HK-2 (cell line): Measurements from ENCODE around the gene VAT1.
"Not testable (repeated sequence)": the region's sequence is repeated elsewhere in the genome, so short reads cannot be mapped to it uniquely, and the experiment has no call there.

ENCODE experiments used
- DNase-seq: peaks from one replicate; pipeline ENCODE4 v3.0.0-alpha.2; 2018; ENCODE audit not compliant: unreplicated experiment

VAT1 gene

DNA sequence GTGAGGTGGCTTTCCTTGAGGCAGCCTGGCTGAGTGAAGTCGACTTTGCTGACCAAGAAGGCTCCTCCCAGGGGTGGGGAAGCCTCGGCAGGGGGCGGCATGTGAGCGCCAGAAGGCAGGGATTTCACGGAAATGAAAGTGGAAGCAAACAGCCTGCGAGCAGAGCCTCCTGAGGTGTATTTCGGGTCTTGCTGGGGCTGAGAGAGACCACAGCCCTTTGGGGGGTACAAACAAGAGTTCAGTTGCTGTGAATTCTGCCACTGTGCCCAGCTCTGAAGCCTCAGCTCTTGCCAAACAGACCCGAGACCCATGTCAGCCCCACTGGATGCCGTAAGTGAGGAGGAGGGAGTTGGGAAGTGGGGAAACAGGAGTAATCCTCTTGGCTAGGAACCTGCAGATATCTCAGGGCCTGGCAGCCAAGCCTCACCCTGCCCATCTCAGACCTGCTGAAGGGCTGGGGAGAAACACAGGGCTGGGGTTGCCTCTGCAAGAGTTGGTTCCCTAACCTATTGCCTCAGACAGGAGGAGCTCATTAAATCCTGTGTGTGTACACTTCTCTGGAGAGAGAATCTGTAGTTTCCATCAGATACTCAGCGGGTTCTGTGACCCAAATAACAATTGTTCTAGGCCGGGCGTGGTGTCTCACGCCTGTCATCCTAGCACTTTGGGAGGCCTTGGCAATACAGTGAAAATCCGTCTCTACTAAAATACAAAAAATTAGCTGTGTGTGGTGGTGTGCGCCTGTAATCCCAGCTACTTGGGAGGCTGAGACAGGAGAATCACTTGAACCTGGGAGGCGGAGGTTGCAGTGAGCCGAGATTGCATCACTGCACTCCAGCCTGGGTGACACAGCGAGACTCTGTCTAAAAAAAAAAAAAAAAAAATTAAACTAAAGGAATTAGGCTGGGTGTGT lies 15.3 kb downstream of the VAT1 start, which contains the start of gene IFI35:
Gene IFI35 (plus strand): TSS at position 146 of the 913 bp plus-strand sequence. CDS start 164 bp downstream, at position 310.
- DNase-seq = peak; percentile 82

GRCh38 chr17:43003542-43004172 lies 18.5 kb downstream of the VAT1 start:
- DNase-seq = peak; percentile 67

DNA sequence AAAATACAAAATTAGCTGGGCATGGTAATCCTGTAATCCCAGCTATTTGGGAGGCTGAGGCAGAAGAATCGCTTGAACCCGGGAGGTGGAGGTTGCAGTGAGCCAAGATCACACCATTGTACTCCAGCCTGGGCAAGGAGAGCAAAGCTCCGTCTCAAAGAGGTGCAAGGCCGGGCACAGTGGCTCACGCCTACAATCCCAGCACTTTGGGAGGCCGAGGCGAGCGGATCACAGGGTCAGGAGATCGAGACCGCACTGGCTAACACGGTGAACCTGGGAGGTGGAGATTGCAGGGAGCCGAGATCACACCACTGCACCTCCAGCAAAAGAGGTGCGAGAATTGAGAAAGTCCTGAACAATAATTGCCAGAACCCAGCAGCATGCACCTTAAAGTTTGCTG lies 21.3 kb downstream of the VAT1 start:
- DNase-seq = not testable (repeated sequence)

DNA sequence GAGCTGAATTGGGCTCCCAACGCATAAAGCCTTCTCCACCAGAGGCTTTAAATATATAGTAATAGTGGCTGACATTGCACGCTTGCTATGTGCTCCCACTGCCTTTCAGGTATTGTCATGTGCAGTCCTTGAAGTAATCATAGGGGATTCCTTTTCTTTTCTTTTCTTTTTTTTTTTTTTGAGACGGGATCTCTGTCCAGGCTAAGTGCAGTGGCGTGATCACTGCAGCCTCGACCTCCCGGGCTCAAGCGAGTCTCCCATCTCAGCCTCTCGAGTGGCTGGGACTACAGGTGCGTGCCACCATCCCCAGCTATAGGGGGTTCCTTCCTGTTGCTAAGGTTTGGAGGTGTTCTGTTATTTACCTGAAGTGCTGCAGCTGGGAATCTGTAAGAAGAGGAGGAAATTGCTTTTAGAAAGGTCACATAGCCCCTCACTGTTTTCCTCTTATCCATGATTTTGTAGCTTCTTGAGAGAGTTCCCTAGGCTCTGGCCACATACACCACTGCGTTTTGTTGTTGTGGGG lies 23.1 kb downstream of the VAT1 start:
- no peak for DNase-seq

GRCh38 chr17:42997984-42998938 lies 23.9 kb downstream of the VAT1 start, which contains the start of gene RPL27:
Gene RPL27, plus strand, starts transcription at chr17:42998419. Its CDS starts 332 bp downstream, at chr17:42998751.
- DNase-seq = peak; percentile 97

- DNase-seq = no peak
Measured at GRCh38 chr17:42997390-42997983, 24.7 kb downstream of the VAT1 start.

- DNase-seq = not testable (repeated sequence)
Measured at GRCh38 chr17:42993913-42994312, 28.3 kb downstream of the VAT1 start.

GRCh38 chr17:42992872-42993271 lies 29.3 kb downstream of the VAT1 start:
- DNase-seq = no peak

- DNase-seq = no peak
Measured at GRCh38 chr17:42991471-42991870, 30.7 kb downstream of the VAT1 start.

DNA sequence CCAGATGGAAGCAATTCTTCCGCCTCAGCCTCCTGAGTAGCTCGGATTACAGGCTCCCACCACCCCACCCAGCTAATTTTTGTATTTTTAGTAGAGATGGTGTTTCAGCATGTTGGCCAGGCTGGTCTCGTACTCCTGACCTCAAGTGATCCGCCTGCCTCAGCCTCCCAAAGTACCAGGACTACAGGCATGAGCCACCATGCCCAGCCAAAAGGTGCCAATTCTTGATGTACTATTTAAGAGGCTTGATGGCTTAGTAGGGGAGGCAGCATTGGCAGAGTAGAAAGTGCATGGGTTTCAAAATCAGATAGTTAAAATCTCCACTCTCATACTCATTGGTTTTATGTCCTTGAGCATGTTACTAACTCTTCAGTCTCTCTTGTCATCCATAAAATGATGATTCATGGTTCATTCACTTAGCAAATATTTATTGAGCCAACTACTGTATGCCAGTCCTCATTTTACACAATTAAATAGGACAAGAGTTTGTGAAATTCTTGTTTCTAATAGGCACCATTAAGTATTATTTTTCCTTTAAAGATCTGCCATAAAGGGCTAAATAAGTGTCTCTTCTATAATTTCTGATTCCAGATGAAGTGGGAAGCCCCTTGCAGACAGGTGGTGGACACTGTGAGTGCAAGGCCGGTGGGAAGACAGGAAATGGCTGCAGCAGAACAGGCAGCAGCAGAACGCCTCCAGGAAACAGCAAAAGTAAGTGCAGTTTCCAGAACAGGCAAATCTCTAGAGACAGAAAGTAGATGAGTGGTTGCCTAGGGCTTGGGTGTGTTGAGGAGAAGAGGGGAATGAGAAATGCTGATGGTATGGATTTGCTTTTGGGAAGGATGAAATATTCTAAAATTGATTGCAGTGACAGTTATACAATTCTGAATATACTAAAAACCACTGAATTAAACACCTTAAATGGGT lies 32.2 kb downstream of the VAT1 start:
- no peak for DNase-seq

- no peak for DNase-seq
Measured at GRCh38 chr17:42989141-42989540, 33.0 kb downstream of the VAT1 start.

- no peak for DNase-seq
Measured at GRCh38 chr17:42985225-42985624, 37.0 kb downstream of the VAT1 start.

- DNase-seq = no peak
Measured at GRCh38 chr17:42982266-42982665, 39.9 kb downstream of the VAT1 start.

DNA sequence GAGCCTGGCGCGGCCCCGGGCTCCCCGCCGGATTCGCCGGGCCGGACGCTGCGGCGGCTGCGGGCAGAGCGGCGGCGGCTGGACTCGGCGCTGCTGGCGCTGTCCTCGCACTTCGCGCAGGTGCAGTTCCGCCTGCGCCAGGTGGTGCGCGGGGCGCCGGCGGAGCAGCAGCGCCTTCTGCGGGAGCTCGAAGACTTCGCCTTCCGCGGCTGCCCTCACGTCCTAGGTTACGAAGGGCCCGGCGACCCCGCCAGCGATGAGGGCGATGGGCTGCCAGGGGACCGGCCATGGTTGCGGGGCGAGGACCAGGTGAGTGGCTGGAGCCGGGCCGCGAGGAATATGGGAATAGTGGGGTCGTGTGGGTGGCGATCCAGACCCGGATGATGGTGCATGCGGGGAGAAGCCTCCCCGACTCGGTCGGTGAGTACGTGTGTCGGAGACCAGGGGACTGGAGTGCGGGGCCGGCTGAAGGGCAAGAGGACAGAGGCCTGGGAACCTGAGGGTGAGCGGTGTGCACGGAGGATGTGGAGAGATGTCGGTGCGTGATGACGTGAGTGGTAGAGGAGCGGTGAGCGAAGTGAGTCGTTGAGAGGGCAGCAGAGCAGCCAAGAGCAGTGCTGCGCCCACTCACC lies 41.3 kb downstream of the VAT1 start:
- DNase-seq = peak; percentile 66

- DNase-seq = peak; percentile 89
Measured at GRCh38 chr17:42980274-42980765, 41.9 kb downstream of the VAT1 start, which contains the start of gene RUNDC1. Gene RUNDC1, plus strand, starts transcription at chr17:42980565. Its CDS starts 12 bp downstream, at chr17:42980577.

- peak; percentile 63 for DNase-seq
Measured at GRCh38 chr17:42979511-42980273, 42.5 kb downstream of the VAT1 start, which contains the start of gene PTGES3L. Gene PTGES3L, minus strand, starts transcription at chr17:42980080. Its CDS starts 27 bp downstream, at chr17:42980053.

- DNase-seq = not testable (repeated sequence)
Measured at GRCh38 chr17:42975701-42976100, 46.5 kb downstream of the VAT1 start.

DNA sequence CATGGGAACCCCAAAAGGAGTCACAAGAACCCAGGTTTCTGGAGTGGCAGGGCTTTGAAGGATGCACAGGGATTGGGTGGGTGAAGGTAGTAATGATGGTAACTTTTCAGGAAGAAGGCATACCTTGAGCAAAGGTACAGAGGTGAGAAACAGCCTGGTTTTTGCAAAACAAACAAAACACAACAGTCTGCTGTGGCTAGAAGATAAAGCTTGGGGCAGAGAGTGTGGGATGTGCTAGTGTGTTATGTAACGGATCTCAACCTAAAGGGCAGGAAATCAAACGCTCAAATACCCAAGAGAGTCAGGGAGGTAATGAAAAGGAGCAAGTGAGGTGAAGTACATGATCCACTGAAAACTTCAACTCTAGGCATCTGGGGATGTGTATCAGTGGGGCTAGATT lies 46.9 kb downstream of the VAT1 start:
- no peak for DNase-seq
